ENCODE data around the gene MUSK.

- no peak for TF ChIP-seq CTCF (IDR thresholded peaks at IDR 0.05)
- TF ChIP-seq POLR2AphosphoS5 (IDR thresholded peaks at IDR 0.05), result no peak
- TF ChIP-seq POLR2A (IDR thresholded peaks at IDR 0.05), result no peak
- no peak for TF ChIP-seq EP300 (IDR thresholded peaks at IDR 0.05)
Measured at GRCh38 chr9:110764006-110764405, 95.4 kb downstream of the MUSK start.
